Neural progenitor cell (in vitro differentiated cells): ENCODE results near the gene ADAMTSL1. TPM values are rescaled to one million over a fixed set of nuclear protein-coding genes. Genes with fewer than 3 reads are reported as not detected.

Experiments used
- DNase-seq: peaks from one replicate; pipeline ENCODE4 v3.0.0-alpha.2; 2016; ENCODE audit warnings: low spot score
- H2AFZ ChIP-seq: fragments of 200-600 bp; sonication (generic); replicated peaks from 2 replicates; pipeline ENCODE4 v1.6.1; 2016; ENCODE audit warnings: antibody characterized with exemption
- H3F3A ChIP-seq: fragments of 200-600 bp; sonication (generic); 2 replicates; pipeline ENCODE4 v1.6.1; 2016; ENCODE audit warnings: antibody characterized with exemption, low read depth
- H3K27ac ChIP-seq: fragments of 200-600 bp; sonication (generic); 2 replicates; pipeline ENCODE4 v1.5.1; 2016; ENCODE audit warnings: mild to moderate bottlenecking
- H3K27me3 ChIP-seq: fragments of 200-600 bp; sonication (generic); 2 replicates; pipeline ENCODE4 v1.6.1; 2016; ENCODE audit warnings: mild to moderate bottlenecking, moderate library complexity
- H3K36me3 ChIP-seq: fragments of 200-600 bp; sonication (generic); 2 replicates; pipeline ENCODE4 v1.5.1; 2016
- H3K4me1 ChIP-seq: fragments of 200-600 bp; sonication (generic); 2 replicates; pipeline ENCODE4 v1.6.1; 2016; ENCODE audit warnings: mixed run types
- H3K4me2 ChIP-seq: fragments of 200-600 bp; sonication (generic); 2 replicates; pipeline ENCODE4 v1.6.1; 2016
- H3K4me3 ChIP-seq: fragments of 200-600 bp; sonication (generic); 2 replicates; pipeline ENCODE4 v1.5.1; 2016
- H3K79me2 ChIP-seq: fragments of 200-600 bp; sonication (generic); 2 replicates; pipeline ENCODE4 v1.6.1; 2016; ENCODE audit warnings: low read depth
- H3K9ac ChIP-seq: fragments of 200-600 bp; sonication (generic); 2 replicates; pipeline ENCODE4 v1.6.1; 2016
- H3K9me3 ChIP-seq: fragments of 200-600 bp; sonication (generic); 2 replicates; pipeline ENCODE4 v1.5.1; 2016; ENCODE audit warnings: low read depth
- H4K20me1 ChIP-seq: fragments of 200-600 bp; sonication (generic); 2 replicates; pipeline ENCODE4 v1.6.1; 2016; ENCODE audit warnings: low read depth
- H3K27ac Mint-ChIP-seq: 3 replicates; pipeline ENCODE4 v1.8.0; 2021; ENCODE audit warnings: mixed read lengths
- H3K27me3 Mint-ChIP-seq: 2 replicates; pipeline ENCODE4 v1.8.0; 2022; ENCODE audit warnings: low read depth, mild to moderate bottlenecking, inconsistent platforms, moderate library complexity, mixed read lengths; ENCODE audit not compliant: insufficient read depth
- H3K36me3 Mint-ChIP-seq: 3 replicates; pipeline ENCODE4 v1.8.0; 2021; ENCODE audit warnings: mixed read lengths
- H3K4me1 Mint-ChIP-seq: 3 replicates; pipeline ENCODE4 v1.8.0; 2021; ENCODE audit warnings: mixed read lengths
- H3K4me3 Mint-ChIP-seq: 3 replicates; pipeline ENCODE4 v1.8.0; 2021; ENCODE audit warnings: mild to moderate bottlenecking, moderate library complexity, mixed read lengths
- H3K9me3 Mint-ChIP-seq: 3 replicates; pipeline ENCODE4 v1.8.0; 2020; ENCODE audit warnings: mixed read lengths
- EZH2 ChIP-seq: fragments of 200-600 bp; sonication (generic); IDR thresholded peaks from 2 replicates; pipeline ENCODE4 v1.6.1; 2017; ENCODE audit warnings: antibody characterized with exemption, mild to moderate bottlenecking, moderate library complexity
- EZH2phosphoT487 ChIP-seq: fragments of 200-600 bp; sonication (generic); IDR thresholded peaks from 2 replicates; pipeline ENCODE4 v1.6.1; 2017; ENCODE audit warnings: antibody characterized with exemption
- total RNA-seq: library from RNA; depleted of rRNA; stranded (reverse); fragments of >200 nt; gene quantifications from 2 replicates; pipeline ENCODE4 v1.2.3, GENCODE V29; 2015; ENCODE audit warnings: low replicate concordance
- TF ChIP-seq, protein P1 (sequence below): fragments of 200-600 bp; sonication (generic); IDR thresholded peaks from 2 replicates; pipeline ENCODE4 v1.5.1; 2017; ENCODE audit warnings: antibody characterized with exemption, mild to moderate bottlenecking

The ADAMTSL1 gene
- total RNA-seq, 1 donor from 2014 or later: 0.73 TPM

DNA sequence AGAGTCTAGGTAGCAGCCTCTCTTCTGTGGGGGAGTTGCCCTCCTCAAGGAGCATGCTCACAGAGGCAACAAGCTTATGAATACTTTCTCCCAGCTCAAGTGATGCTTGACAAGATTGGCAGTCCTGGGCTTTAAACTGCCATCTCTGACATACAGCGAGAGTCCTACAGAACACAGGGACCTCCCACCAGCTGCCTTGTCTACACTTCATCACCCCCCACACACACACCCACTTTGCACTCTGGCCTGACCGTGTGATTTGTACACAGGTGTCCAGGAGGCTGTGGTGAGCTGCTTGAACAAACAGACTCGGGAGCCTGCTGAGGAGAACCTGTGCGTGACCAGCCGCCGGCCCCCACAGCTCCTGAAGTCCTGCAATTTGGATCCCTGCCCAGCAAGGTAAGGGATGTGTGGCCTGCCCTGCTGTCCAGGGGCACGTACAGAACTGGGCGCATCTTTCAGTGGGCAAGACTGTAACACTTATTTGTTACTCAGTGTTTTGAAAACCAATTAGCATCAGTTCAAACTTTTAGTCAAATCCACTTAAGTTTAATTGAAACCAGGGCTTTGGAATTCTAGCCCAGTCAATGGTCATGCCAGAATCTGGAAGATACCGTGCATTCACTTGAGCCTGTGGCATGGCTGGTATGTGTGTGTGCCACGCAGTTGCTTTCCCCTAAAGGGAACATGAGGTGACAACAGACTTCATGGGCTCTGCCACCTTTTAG is 247.5 kb downstream of the ADAMTSL1 start:
- no peaks in the 10 kb centered on the region for H3F3A ChIP-seq
- no peak overlapping the region for H3K4me2 ChIP-seq
- DNase-seq: no peak
- no peak for TF ChIP-seq EZH2
- TF ChIP-seq, protein P1, sequence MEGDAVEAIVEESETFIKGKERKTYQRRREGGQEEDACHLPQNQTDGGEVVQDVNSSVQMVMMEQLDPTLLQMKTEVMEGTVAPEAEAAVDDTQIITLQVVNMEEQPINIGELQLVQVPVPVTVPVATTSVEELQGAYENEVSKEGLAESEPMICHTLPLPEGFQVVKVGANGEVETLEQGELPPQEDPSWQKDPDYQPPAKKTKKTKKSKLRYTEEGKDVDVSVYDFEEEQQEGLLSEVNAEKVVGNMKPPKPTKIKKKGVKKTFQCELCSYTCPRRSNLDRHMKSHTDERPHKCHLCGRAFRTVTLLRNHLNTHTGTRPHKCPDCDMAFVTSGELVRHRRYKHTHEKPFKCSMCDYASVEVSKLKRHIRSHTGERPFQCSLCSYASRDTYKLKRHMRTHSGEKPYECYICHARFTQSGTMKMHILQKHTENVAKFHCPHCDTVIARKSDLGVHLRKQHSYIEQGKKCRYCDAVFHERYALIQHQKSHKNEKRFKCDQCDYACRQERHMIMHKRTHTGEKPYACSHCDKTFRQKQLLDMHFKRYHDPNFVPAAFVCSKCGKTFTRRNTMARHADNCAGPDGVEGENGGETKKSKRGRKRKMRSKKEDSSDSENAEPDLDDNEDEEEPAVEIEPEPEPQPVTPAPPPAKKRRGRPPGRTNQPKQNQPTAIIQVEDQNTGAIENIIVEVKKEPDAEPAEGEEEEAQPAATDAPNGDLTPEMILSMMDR: no peak
- no peak for TF ChIP-seq EZH2phosphoT487
- H3K9ac ChIP-seq: no peak overlapping the region
- H3K79me2 ChIP-seq: no peaks in the 10 kb centered on the region
- no peak overlapping the region for H2AFZ ChIP-seq
- H3K9me3 Mint-ChIP-seq: no peaks in the 10 kb centered on the region
- no peaks in the 10 kb centered on the region for H3K36me3 Mint-ChIP-seq
- H3K27me3 ChIP-seq: no peaks in the 10 kb centered on the region
- H3K36me3 ChIP-seq: no peaks in the 10 kb centered on the region
- no peaks in the 10 kb centered on the region for H3K9me3 ChIP-seq
- peaks cover 16% of the 10 kb centered on the region for H3K4me1 Mint-ChIP-seq
- no peak overlapping the region for H3K27ac Mint-ChIP-seq
- no peak overlapping the region for H3K4me3 ChIP-seq
- no peaks in the 10 kb centered on the region for H3K4me1 ChIP-seq
- H4K20me1 ChIP-seq: no peaks in the 10 kb centered on the region
- H3K27ac ChIP-seq: no peak overlapping the region
- H3K4me3 Mint-ChIP-seq: no peak overlapping the region
- H3K27me3 Mint-ChIP-seq: peaks cover 4% of the 10 kb centered on the region

GRCh38 chr9:18721995-18722310 is 248.0 kb downstream of the ADAMTSL1 start:
- H3K4me1 Mint-ChIP-seq: peaks cover 16% of the 10 kb centered on the region
- H3K79me2 ChIP-seq: no peaks in the 10 kb centered on the region
- no peaks in the 10 kb centered on the region for H3K9me3 Mint-ChIP-seq
- peaks cover 4% of the 10 kb centered on the region for H3K27me3 Mint-ChIP-seq
- TF ChIP-seq, protein P1: no peak
- no peaks in the 10 kb centered on the region for H3K36me3 ChIP-seq
- H3F3A ChIP-seq: no peaks in the 10 kb centered on the region
- H3K4me3 ChIP-seq: no peak overlapping the region
- no peak overlapping the region for H3K9ac ChIP-seq
- H3K4me3 Mint-ChIP-seq: no peak overlapping the region
- DNase-seq: no peak
- no peaks in the 10 kb centered on the region for H3K36me3 Mint-ChIP-seq
- H3K9me3 ChIP-seq: no peaks in the 10 kb centered on the region
- no peak overlapping the region for H2AFZ ChIP-seq
- no peaks in the 10 kb centered on the region for H3K4me1 ChIP-seq
- H3K4me2 ChIP-seq: no peak overlapping the region
- no peak overlapping the region for H3K27ac Mint-ChIP-seq
- H3K27me3 ChIP-seq: no peaks in the 10 kb centered on the region
- no peak overlapping the region for H3K27ac ChIP-seq
- no peaks in the 10 kb centered on the region for H4K20me1 ChIP-seq

DNA sequence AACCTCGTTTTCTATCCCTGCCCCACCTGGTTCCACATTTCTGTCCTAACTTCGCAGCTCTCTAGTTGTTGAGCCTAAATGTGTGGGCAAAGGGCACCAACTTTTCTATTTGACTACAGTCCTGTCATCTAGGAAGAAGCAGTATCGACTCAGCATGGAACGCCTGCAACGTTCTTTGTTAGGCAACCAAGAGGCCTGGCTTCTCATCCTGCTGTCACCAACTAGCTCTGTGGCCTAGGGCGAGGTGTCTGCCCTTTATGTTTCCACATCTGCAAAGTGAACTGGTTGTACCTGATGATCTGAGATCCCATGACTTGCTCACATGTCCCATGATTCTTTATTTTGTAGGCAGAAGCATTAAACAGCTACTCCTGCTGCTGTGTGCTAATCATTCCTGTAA is 248.9 kb downstream of the ADAMTSL1 start:
- Histone ChIP-seq H3K4me3 (no peak overlapping the region), H3K27me3 (no peaks in the 10 kb centered on the region), H3K4me2 (no peak overlapping the region), H3K9ac (no peak overlapping the region), H3K4me1 (no peaks in the 10 kb centered on the region), H3K79me2 (no peaks in the 10 kb centered on the region), H2AFZ (no peak overlapping the region), H3F3A (no peaks in the 10 kb centered on the region), H3K36me3 (no peaks in the 10 kb centered on the region), H3K9me3 (no peaks in the 10 kb centered on the region), H3K27ac (no peak overlapping the region), H4K20me1 (no peaks in the 10 kb centered on the region)
- Mint-ChIP-seq H3K27ac (no peak overlapping the region), H3K27me3 (peaks cover 4% of the 10 kb centered on the region), H3K4me3 (no peak overlapping the region), H3K4me1 (peaks cover 16% of the 10 kb centered on the region), H3K36me3 (no peaks in the 10 kb centered on the region), H3K9me3 (no peaks in the 10 kb centered on the region)
- no peak for TF ChIP-seq EZH2
- TF ChIP-seq EZH2phosphoT487: no peak
- TF ChIP-seq, protein P1: no peak
- DNase-seq: no peak
